ENCODE data around the gene TSC2.
"Not testable (repeated sequence)": the region's sequence is repeated elsewhere in the genome, so short reads cannot be mapped to it uniquely, and the experiment has no call there.

DNA sequence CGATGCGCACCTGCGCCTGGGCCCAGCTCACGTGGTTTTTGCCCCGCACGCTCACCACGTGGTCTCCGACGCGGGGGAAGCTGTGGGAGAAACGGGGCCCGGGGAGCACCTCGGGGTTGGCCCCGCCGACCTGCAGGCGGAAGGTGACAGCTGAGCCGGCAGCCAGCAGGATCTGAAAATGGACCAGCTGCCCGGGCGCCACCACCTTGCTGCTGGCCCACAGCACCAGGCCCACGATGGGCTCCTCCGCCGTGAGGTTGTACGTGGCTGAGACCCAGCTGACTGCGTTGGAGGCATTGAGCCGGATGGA is 61.4 kb downstream of the TSC2 start:
- TF ChIP-seq, protein P1, sequence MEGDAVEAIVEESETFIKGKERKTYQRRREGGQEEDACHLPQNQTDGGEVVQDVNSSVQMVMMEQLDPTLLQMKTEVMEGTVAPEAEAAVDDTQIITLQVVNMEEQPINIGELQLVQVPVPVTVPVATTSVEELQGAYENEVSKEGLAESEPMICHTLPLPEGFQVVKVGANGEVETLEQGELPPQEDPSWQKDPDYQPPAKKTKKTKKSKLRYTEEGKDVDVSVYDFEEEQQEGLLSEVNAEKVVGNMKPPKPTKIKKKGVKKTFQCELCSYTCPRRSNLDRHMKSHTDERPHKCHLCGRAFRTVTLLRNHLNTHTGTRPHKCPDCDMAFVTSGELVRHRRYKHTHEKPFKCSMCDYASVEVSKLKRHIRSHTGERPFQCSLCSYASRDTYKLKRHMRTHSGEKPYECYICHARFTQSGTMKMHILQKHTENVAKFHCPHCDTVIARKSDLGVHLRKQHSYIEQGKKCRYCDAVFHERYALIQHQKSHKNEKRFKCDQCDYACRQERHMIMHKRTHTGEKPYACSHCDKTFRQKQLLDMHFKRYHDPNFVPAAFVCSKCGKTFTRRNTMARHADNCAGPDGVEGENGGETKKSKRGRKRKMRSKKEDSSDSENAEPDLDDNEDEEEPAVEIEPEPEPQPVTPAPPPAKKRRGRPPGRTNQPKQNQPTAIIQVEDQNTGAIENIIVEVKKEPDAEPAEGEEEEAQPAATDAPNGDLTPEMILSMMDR (IDR thresholded peaks at IDR 0.05 in 2 of 3, conservative IDR thresholded peaks at IDR 0.05 in 1 of 3; ENCODE audit: insufficient read depth in 2 of 3, low read depth in 1 of 3, low read length in 3 of 3): not testable (repeated sequence)
- not testable (repeated sequence) for TF ChIP-seq EGR1 (conservative IDR thresholded peaks at IDR 0.05); EZH2 (IDR thresholded peaks at IDR 0.05; ENCODE audit: borderline replicate concordance, low read depth, low read length); RAD21 (CRISPR knock-in tag; conservative IDR thresholded peaks at IDR 0.05 in 1 of 2, IDR thresholded peaks at IDR 0.05 in 1 of 2); FOXK1 (CRISPR knock-in tag; IDR thresholded peaks at IDR 0.05; ENCODE audit: borderline replicate concordance); NBN (IDR thresholded peaks at IDR 0.05; ENCODE audit: low read depth); POLR2A (conservative IDR thresholded peaks at IDR 0.05); SIN3A (IDR thresholded peaks at IDR 0.05; ENCODE audit: borderline replicate concordance in 2 of 2, control insufficient read depth in 1 of 2, low read depth in 2 of 2, low read length in 2 of 2); ZNF668 (CRISPR knock-in tag; IDR thresholded peaks at IDR 0.05); POLR2G (IDR thresholded peaks at IDR 0.05; ENCODE audit: low read depth, low read length); KLF6 (CRISPR knock-in tag; IDR thresholded peaks at IDR 0.05; ENCODE audit: borderline replicate concordance)
- TF ChIP-seq, protein P2, sequence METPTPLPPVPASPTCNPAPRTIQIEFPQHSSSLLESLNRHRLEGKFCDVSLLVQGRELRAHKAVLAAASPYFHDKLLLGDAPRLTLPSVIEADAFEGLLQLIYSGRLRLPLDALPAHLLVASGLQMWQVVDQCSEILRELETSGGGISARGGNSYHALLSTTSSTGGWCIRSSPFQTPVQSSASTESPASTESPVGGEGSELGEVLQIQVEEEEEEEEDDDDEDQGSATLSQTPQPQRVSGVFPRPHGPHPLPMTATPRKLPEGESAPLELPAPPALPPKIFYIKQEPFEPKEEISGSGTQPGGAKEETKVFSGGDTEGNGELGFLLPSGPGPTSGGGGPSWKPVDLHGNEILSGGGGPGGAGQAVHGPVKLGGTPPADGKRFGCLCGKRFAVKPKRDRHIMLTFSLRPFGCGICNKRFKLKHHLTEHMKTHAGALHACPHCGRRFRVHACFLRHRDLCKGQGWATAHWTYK (CRISPR knock-in tag; IDR thresholded peaks at IDR 0.05): not testable (repeated sequence)
- TF ChIP-seq, protein P3, sequence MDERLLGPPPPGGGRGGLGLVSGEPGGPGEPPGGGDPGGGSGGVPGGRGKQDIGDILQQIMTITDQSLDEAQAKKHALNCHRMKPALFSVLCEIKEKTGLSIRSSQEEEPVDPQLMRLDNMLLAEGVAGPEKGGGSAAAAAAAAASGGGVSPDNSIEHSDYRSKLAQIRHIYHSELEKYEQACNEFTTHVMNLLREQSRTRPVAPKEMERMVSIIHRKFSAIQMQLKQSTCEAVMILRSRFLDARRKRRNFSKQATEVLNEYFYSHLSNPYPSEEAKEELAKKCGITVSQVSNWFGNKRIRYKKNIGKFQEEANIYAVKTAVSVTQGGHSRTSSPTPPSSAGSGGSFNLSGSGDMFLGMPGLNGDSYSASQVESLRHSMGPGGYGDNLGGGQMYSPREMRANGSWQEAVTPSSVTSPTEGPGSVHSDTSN (CRISPR knock-in tag; IDR thresholded peaks at IDR 0.05; ENCODE audit: low read depth): not testable (repeated sequence)
- TF ChIP-seq, protein P3 (tag; conservative IDR thresholded peaks at IDR 0.05; ENCODE audit: low read depth): not testable (repeated sequence)
- TF ChIP-seq, protein P4, sequence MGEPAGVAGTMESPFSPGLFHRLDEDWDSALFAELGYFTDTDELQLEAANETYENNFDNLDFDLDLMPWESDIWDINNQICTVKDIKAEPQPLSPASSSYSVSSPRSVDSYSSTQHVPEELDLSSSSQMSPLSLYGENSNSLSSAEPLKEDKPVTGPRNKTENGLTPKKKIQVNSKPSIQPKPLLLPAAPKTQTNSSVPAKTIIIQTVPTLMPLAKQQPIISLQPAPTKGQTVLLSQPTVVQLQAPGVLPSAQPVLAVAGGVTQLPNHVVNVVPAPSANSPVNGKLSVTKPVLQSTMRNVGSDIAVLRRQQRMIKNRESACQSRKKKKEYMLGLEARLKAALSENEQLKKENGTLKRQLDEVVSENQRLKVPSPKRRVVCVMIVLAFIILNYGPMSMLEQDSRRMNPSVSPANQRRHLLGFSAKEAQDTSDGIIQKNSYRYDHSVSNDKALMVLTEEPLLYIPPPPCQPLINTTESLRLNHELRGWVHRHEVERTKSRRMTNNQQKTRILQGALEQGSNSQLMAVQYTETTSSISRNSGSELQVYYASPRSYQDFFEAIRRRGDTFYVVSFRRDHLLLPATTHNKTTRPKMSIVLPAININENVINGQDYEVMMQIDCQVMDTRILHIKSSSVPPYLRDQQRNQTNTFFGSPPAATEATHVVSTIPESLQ (CRISPR knock-in tag; IDR thresholded peaks at IDR 0.05): not testable (repeated sequence)

All from K562 (cell line).